NCI-H2227 treated with DMSO at 0.1 percent for 48 hours (cell line): ENCODE data around the gene ANTXR1.
"Not testable (repeated sequence)": the region's sequence is repeated elsewhere in the genome, so short reads cannot be mapped to it uniquely, and the experiment has no call there.

Experiments
- DNase-seq: peaks from one replicate; lab custom pipeline; 2025; lab: John Stamatoyannopoulos, UW

ANTXR1 gene

GRCh38 chr2:69210385-69210784 is 197.4 kb downstream of the ANTXR1 start:
- no peak for DNase-seq

DNA sequence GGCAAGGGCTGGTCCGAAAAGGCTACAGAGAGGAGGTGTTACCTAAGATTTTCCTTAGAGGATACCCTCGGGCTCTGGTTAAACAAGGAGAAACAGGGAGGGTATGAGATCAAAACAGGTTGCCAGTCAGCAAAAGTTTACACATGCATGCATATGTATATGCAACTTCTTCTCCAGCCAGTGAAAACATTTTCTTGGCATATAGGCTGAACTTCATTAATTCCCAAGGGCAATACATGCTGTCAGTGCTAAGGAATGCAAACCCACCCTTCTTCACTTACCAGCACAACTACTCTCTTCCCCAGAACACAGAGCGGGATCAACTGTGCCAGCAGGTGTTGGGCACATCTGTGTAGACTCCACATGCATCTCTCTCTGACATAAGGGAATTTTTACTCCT is 198.1 kb downstream of the ANTXR1 start:
- no peak for DNase-seq

DNA sequence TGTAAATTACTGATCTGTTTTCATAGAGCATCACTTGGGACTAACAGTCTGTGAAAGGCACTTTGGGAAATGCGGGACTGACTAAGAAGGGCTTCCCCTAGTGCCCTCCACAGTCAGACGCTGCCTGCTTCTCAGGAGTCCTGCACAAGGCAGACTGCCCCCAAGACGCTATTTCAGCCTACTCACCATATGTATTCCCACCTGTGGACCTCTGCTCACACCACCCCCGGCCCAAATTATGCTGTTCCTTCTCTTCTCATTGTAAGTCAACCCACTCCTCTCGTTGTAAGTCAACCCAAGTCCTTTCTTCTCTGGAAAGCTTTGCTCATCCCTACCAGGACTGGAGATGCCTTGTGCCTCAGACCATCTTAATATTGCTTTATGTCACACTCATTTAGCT is 198.7 kb downstream of the ANTXR1 start:
- no peak for DNase-seq

GRCh38 chr2:69212238-69213028 is 199.5 kb downstream of the ANTXR1 start:
- DNase-seq, result no peak

- no peak for DNase-seq
These were observed 200.2 kb downstream of the ANTXR1 start for GRCh38 chr2:69213201-69213600.

- no peak for DNase-seq
These were observed 200.8 kb downstream of the ANTXR1 start for GRCh38 chr2:69213782-69214181.

GRCh38 chr2:69214898-69215297 is 201.9 kb downstream of the ANTXR1 start:
- no peak for DNase-seq

DNA sequence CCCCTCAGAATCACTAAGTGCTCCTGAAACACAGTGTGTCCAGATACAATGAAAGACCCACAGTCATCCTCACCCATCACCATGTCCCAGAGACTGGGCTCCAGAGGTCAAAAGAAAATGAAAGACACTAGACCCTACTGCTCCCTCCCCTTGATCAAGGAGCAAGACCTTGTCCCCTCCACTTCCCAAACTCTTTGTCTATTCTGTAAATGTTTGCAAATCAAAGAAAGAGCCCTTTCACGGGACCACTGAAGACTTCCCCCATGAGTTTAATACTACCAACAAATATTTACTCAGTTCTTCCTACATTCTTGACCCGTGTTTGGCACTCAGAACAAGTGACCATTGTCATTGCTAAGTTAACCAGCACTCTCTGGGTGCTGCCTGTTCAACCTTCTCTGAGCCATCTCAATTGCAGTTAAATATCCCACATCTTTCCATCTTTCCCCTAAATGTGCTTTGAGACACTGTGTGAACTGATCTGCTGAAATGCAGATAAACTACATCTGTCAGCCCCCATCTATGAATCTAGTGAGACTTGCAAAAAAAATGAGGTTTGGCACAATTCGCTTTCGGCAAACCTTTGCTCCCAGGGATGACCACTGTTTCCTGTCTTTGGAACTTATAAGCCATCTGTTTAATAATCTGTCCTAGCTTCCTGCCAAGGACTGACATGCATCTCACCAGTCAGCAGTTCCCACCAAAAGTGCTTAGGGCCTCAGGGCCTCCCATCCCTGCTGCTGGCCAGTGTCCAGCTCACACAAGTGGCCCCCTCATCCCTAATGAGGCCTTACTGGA is 203.8 kb downstream of the ANTXR1 start:
- DNase-seq, result no peak

- no peak for DNase-seq
These were observed 204.5 kb downstream of the ANTXR1 start for GRCh38 chr2:69217333-69218080.

DNA sequence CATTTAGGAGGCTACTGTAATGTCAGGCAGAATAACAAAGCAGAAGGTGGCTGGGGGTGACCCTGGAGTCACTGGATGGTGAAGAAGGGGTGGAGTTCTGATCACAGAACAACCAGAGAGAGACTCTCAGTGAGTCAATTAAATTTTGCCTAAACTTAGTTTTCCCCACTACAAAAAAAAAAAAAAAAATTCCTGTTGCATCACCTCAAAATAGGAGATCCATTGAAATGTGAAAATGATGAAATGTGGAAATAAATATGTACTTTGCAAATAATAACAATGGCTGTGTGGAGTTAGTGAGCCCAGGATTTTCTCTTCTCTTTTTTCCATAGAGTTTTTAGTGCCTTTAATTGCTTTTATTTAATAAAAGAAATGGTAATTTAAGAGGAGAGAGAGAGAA is 208.5 kb downstream of the ANTXR1 start:
- DNase-seq, result no peak

GRCh38 chr2:69221960-69222751 is 209.2 kb downstream of the ANTXR1 start:
- DNase-seq, result no peak

DNA sequence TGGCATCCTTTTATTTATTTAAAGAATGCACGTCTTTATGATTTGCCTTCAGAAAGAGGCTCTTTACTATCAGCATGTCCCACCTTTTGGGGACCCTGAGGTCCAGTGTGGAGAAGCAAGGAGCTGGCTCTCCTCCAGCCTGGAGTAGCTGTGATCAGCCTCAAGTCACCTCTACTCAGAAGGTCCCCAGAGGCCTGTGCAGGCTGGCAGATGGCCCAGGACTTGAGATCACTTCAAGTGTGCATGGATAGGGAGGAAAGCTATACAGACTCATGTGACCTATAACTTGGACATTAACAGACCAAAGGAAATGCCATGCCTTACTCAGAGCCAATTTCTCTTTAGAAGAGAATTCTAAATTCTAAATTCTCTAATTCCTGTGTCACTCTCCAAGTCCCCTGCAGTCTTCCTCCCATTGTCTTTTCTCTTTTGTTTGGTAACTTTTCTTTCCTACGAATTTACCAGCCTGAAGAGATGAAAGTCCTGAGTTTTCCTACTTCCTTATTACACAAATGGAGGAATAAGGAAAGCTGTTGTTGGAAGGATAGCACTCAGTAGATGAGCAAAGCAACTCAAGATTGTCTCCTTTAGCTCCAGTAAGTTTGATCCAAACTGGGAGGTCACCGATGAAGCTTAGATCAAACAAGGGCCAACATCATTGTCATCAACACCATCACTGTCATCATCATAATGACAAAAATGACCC is 210.1 kb downstream of the ANTXR1 start:
- DNase-seq, result no peak

DNA sequence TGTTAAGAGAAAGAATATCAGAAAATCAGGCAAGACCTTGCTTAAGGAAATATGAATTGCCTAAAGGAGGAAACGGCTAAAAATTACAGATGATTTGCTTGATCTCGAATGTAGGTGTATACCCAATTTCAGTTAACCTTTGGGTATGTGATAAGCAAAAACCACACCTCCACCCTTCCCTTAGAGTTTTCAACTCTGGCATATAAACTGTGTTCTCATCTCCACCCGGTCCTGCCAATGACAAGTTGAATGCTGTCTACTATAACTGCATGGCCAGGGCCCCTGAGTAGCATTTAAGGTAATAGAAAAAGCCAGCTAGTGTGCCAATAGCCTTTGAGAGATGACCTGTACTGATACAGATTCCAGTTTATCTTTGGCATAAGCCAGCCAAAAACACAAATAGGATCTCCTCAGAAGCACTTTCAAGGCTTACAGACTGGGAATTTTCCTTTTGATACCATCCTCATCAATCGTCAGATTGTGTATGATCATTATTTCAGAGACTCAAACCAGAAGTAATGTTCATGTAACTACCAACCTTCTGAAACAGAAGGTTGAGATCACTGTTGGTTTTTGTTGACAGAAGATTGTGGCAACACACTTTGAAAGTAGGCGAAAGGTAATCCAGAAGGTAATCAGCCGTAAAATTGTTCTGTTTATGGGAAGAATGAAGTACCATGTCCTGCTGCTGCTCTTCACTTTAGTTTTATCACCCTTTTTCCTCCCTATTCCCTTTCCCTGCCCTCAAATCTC is 211.0 kb downstream of the ANTXR1 start:
- peak; percentile 8 for DNase-seq

- DNase-seq, result no peak
These were observed 211.5 kb downstream of the ANTXR1 start for GRCh38 chr2:69224512-69224837.

GRCh38 chr2:69225933-69226332 is 213.0 kb downstream of the ANTXR1 start:
- no peak for DNase-seq

DNA sequence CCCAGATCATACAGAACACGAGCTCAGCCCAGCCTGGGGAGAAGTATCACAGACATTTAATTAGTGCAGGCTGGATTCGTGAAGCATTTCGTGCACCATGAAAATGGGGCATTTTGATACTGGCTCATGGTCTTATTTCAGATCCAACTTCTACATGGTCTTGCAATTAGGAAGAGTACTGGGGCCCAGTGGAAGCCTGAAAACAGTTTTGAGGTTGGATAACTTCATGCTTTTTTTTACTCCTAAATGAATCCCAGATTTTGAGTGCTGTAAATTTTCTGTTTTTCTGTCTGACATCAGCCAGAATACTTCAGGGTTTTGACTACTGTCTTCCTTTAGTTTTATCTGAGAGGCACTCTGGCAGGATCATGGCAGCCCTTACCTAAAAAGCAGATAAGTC is 213.9 kb downstream of the ANTXR1 start:
- no peak for DNase-seq

GRCh38 chr2:69227716-69228115 is 214.7 kb downstream of the ANTXR1 start:
- DNase-seq, result no peak

DNA sequence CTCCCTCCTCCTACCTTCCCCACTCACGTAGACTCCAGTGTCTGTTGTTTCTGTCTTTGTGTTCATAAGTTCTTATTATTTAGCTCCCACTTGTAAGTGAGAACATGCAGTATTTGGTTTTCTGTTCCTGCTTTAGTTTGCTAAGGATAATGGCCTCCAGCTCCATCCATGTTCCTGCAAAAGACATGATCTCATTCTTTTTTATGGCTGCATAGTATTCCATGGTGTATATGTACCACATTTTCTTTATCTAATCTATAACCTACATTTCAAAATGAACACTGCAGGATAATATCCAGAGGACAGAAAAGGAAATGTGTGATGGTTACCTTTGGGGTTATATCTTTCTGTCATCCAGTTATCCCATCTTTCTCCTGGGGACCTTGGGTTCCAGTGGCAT is 218.0 kb downstream of the ANTXR1 start:
- not testable (repeated sequence) for DNase-seq

GRCh38 chr2:69231612-69232277 is 218.8 kb downstream of the ANTXR1 start:
- DNase-seq, result no peak

DNA sequence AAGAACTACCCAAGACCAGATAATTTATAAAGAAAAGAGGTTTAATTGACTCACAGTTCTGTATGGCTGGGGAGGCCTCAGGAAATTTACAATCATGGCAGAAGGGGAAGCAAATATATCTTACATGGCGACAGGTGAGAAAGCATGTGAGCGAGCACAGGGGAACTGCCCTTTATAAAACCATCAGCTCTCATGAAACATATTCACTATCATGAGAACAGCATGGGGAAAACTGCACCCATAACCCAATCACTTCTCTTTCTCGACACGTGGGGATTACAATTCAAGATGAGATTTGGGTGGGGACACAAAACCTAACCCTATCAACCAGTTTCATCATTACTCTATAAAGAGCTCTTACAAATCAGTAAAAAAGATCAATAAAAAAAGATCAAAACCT is 222.9 kb downstream of the ANTXR1 start:
- not testable (repeated sequence) for DNase-seq
